ENCODE measurements around the gene PIP5K1C.

PIP5K1C gene

DNA sequence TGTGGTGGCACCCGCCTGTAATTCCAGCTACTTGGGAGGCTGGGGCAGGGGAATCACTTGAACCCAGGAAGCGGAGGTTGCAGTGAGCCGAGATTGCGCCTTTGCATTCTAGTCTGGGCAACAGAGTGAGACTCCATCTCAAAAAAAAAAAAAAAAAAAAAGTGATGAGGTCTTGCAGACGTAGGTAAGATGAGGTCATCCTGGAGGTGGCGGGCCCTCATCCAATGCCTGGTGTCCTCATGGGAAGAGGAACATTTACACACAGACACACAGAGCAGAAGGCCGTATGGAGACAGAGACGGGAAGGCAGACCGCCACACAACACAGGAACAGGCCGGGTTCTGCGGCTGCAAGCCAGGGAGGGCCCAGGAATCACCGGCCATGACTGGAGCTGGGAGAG lies 78.0 kb downstream of the PIP5K1C start:
- DNase-seq, result no peak

DNA sequence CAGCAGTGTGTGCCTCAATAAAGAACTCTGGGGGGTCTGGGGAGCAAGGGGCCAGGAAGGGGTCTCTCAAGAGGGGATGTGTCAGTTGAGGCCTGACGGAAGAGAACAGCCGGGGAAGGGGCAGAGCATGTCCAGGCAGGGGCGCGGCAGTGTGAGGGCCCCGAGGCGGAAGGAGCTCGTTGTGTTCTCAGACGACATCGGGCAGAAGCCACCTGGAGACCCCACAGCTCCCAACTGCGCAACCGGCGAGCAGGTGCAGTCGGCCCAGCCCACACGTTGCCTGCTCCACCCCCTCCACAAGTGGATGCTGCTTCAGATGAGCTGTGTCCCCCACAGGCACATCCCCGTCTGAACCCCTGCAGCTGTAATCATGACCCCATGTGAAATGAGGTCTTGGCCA lies 78.6 kb downstream of the PIP5K1C start:
- DNase-seq, result no peak

DNA sequence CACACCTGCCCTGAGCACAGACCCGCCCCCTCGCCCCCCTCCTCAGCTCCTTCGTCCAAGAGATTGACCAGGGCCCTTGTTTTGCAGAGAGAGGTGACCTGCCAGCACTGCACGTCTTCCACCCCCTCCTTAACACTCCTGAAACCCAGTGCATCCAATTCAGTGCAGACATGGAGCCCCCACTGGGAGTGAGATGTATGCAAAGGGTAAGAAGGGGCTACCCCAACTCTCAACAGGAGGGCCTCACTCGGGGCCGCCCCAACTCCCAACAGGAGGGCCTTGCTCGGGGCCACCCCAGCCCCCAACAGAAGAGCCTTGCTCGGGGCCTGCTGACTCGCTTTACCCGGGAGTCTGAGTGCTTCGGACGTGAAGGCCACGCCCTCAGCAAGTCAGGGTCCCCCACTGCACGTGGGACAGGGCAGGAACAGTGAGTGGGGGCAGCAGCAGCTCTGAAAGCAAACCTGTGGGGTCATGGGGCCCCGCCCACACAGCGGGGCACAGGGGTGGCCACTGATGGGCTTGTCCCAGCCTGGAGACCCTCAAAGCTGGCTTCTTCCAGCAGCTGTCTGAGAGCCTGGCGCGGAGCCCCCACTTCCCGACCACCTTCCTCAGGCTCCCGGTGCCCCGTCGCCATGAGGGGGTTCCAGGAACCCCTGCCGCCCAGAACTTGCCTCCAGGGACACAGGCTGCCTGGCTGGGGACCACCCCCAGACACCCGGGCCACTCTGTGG lies 79.3 kb downstream of the PIP5K1C start:
- DNase-seq, result no peak

DNA sequence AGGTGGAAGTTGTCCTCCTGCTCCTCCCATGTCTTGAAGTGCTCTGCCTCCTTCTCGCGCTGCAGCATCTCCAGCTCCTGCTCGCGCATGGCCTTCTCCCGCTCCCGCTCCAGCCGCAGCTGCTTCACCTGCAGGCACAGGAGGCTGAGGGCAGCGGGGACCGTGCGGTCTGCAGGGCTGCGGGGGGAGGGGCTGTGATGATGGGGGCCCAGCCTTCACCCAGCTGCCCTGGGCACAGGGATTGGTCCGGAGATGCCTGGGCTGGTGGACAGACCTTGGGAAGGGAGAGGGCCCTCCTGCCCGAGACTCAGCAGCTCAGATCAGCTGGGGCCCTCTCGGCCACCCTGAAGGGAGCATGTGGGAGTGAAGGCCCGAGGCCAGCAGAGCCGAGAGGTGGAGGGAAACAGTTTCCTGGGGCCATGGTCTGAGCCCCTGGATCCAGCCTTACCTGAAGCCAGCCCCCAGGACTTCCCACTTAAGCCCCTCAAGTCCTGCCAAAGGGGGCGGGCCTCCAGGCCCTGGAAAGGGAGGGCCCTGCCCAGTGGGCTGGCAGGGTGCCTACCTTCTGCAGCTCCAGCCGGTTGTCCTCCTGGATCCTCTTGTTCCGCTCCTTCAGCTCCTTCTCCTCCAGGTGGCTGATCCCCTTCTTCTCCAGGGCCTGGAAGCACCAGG lies 80.0 kb downstream of the PIP5K1C start:
- DNase-seq, result no peak

DNA sequence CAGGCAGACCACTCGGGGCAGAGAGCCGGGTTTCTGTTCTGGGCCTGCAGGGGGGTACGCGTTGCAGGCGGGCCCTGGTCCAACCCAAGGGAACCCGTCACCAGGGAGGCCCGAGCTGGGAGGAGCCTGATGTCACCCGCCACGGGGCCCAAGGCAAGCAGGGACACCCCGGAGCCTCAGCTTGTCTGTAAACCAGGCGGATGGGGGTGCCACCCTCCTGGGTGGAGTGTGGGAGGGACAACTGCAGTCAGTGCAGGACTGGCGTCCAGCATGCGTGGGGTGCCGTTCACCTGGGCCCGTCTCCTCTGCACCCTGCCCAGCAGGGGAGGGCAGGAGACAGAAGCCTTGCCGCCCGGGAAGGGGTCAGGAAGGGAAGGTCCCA lies 80.6 kb downstream of the PIP5K1C start:
- DNase-seq, result no peak

DNA sequence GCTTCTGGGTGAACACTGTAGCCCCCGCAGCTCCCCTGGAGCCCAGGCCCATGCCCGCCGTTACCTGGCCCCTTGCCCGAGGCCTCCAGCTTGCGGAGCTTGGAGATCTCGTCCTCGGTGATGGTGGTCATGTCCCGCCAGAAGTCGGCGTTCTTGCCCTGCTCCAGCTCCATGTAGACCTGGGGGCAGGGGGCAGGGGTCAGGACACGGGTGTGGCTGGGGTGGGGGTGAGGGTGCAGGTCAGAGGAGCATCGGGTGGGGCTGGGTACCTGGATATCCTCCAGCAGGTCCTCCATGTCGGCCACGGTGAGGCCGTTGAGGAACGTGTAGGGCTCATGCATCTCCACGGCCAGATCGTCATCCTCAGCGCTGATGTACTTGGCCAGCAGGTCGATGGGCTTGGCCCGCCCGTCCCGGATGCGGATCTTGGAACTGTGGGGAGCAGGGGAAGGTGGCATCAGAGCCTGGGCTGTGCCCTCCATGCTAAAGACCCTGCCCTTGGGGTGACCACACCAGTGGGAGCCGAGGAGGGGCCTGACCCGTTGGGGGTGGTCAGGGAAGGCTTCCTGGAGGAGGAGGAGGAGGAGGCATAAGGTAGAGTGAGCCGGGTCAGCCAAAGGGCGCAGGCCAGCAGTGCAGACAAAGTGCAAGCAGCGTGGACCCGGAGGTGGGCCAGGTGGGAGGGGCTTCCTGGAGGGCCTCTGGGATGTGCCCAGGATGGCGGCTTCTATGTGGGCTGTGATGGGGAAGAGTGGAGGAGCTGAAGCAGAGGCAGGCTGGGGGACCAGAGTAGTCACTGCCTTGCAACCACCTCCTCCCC lies 81.2 kb downstream of the PIP5K1C start:
- DNase-seq, result no peak

DNA sequence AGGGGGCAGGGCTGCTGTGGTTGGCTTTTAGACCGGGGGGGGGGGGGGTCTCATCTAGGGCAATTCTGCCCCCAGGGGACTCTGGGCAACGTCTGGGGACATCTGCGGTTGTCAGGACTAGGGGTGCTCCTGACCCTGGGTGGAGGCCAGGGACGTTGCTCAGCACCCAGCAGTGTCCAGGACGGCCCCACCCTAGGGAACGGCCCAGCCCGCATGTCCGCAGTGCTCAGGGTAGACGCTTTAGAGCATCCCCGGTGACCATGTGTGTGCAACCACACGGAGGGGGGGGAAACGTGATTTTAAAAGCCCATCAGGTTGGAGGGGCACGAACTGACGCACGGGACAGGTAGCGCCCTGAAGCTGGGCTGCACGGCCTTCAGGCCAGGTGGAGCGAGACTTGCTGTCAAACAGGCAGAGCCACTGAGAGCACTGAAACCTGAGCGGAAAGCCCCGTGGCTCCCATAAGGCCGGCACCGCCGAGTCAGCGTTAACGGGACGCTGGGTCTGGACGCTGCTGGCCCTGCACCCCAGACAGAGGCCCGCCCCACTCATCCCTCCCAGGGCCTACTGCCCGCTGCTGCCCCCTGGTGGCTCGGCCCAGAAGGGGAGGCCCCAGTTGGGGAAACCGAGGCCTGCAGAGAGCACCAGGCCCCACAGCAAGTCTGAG lies 82.0 kb downstream of the PIP5K1C start:
- peak; percentile 45 for DNase-seq

DNA sequence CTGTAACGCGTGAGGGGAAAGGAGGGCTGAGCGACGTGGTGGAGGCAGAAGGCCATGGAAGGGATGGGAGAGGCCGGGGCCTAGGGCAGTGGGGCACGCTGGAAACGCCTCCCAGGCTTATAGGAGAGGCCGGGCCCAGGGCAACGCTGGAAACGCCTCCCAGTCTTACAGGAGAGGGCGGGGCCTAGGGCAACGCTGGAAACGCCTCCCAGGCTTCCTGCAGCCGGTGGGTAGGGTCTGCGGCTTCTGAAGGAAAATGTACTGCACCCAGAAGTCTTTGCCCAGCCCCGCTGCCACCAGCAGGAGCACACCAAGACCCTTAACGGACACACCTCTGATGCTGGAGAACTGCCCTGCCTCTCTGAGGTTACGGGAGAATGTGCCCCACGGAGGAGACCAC lies 82.8 kb downstream of the PIP5K1C start:
- DNase-seq, result no peak

DNA sequence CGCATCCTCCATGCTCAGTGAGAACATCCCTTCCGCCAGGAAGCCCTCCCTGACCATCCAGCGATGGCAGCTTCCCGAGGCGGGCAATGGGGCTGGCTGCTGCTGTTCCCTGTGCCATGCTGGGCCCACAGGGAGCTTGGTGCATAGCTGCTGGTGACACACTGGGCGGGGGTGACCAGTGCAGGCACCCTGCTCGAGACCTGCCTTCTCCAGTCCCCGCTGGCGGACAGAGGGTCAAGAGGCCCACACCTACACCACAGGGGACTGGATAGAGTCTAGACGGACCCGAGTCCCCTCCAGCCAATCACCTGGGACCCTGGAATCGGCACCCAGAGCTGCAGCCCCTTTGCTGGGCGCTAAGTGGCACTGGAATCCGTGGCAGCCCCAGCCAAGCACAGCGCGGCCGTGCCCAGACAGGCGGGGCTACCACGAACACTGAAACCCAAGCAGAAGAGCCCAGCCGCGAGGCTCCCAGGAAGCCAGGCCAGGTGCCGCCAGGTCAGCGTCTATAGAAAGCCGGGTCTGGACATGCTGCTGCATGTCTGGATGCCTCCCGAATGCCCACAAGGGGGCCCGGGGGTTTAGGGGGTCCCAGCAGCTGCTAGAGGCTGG lies 84.6 kb downstream of the PIP5K1C start:
- DNase-seq, result no peak

DNA sequence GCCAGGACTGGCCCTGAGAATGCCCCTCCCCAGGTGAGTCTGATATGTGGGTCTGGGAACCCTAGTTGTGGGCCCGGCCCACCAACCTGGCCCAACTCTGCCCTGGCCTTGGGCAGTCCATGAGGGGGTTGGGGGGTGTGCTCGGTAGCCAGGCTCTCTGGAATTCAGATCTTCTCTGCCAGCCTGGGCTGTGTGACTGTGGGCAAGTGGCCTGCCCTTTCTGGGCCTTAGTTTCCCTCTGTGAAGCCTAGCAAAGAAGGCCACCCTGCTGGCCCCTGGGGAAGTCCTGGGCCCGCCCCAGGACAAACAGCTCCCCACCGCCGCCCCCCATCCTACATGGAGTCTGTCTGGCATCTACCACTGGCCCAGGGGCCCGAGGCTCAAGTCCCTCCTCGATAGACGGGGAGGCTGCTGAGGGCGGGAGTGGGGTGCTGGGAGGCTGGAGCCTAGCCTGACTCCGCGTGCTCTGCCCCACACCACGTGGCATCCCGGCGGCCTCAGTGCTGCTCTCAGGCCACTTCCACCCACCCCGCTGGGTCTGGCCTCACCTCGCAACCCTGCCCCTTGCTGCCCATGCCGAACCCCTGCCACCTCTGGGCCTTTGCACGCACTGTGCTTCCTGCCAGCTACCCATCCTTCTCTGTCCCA lies 85.3 kb downstream of the PIP5K1C start:
- DNase-seq, result no peak

DNA sequence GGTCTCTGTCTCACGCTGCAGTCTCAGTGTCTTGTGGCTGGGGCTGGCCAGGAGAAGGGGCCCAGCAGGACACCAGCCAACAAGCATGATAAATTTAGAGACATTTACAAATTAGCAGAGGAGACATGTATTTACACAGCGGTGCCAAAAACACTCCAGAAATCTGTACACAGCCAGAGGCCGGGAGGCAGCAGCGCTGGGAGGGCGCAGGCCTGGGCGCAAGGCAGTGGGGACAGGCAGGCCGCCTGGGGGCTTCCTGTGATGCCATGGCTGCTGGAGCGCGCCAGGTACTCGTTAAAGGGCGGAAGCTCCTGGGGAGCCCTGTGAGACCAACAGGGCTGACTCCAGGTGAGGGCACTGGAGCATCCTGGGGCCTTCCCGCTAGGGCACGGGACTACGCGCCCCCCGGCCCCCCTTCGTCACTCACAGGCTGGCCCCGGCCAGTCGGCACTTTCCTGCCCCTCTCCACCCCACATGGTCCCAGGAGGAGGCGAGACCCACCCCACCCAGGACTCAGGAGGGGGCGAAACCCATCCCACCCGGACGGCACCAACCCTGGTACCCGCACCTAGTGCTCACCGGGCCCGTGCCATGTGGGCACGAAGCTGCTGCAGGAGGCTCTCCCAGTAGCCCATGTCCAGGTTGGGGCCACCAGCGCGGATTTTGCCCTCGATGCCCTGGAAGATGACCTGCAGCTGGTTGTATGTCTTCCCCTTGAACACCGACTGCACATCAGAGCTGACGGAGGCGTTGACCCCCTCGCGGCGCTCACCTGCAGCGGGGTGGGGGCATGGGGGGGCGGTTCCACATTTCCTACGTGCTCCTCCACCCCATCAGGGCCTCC lies 86.2 kb downstream of the PIP5K1C start:
- DNase-seq, result no peak

DNA sequence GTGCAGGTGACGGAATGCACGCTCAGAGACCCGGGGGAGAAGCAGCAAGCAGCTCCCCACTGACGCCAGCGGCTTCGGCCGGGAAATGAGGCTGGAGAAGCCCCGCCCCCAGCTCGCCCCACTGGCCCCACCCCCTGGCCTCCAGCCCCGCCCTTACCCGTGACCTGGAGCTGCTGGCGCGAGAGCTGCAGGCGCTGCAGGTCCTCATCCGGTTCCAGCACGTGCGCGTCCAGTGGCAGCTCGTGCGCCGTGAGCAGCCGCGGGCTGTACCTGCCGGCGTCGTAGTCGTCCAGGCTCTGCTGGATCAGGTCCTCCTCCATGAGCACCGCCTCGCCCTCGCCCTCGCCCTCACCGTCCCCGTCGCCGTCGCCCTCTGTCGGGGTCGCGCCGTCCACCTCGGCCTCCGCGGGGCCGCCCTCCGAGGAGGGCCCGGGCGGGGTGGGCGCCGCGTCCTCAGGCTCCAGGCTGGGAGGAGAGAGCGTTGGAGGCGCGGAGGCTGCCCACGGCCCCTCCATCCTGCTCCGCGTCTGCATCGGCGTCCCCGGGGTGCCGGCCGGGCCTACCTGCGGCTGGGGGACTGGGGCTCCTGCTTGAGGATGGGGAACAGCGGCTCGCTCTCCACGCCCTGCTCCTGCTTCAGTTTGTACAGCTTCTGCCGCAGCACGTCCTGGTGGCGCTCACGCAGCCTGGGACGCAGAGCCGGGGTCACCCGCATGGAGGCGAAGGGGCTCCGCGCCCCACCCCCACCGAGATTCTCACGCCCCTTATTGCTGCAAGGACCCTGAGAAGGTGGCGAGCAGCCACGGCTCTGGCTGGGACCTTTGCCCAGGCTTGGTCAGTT lies 87.1 kb downstream of the PIP5K1C start:
- no peak for DNase-seq

DNA sequence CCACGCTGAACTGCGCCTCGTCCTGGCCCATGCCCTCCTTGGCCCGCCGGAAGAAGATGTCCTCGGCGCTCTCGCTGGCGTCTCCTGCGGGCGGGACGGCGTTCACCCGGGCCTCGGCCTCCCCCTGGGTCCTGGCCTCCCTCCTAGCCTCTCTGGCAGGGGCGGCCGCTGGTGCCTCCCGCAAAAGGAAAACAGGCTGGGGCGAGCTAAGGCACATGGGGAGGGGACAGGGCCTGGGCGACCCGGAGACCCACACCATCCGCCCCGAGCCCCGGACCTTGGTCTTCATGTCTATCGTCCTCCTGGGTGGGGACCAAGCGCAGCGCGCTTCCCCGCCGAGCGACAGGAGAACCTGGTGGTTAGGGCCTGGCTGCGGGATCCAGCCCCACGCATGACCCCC lies 87.9 kb downstream of the PIP5K1C start:
- no peak for DNase-seq

DNA sequence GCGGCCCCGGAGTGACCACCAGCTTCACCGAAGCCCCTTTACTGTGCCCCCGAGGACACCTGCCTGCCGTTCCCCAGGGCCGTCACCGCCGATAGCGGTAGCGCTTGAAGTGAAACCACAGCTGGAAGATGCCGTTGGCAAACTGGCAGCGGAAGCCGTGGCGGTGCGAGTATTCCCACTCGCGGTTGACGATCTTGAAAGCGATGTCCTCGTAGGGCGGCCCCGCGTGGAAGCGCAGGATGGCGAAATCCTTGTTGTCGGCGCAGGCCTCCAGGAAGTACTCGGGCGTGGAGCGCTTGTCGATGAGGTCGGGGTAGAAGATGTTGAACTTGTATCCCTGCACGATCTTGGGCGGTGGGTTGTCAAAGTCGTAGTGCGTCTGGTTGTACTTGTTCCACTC lies 88.4 kb downstream of the PIP5K1C start:
- no peak for DNase-seq

DNA sequence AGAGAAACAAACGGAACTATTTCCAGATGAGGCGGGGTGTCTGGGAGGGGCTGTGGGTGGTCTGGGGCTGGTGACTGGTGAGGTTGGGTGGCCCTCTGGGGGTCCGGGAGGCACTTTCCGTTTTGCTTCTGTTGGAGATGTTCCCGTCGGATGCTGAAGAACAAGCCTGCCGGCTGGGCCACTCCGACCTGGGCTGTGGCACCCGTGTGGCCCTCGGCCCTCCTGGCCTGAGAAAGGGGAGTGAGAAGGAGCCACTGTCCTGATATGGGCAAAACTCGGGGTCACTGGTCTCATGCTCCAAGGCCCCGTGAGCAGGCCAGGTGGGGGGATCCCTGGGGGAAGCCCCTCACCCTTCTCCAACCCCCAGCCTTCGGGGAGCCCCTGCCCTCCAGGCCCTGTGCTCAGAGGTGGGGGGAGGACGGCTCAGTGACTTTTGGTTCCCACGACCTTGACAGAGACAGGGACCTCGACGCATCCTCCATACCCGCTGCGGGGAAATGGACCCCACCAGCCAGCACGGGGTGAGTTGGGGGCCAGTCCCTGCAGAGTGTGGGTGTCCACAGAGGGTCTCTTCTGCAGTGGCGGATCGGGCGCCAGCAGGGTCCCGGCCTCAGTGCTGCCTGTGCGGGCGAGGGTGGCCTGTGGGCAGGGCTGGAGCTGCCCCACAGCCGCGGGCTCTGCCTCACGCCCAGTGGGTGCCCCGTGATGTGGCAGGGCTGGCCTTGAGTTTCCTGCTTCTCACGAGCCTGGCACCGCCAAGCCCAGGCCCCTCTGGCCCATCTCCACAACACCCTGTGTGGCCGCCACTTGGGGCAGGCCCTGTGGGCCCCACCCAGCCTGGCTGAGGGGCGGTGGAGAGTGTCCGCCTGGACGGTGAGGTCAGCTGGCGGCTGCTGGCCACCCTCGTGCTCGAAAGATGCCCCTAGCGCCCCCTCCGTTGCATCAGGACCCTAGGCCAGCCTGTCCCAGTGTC lies 89.2 kb downstream of the PIP5K1C start:
- DNase-seq, result no peak

DNA sequence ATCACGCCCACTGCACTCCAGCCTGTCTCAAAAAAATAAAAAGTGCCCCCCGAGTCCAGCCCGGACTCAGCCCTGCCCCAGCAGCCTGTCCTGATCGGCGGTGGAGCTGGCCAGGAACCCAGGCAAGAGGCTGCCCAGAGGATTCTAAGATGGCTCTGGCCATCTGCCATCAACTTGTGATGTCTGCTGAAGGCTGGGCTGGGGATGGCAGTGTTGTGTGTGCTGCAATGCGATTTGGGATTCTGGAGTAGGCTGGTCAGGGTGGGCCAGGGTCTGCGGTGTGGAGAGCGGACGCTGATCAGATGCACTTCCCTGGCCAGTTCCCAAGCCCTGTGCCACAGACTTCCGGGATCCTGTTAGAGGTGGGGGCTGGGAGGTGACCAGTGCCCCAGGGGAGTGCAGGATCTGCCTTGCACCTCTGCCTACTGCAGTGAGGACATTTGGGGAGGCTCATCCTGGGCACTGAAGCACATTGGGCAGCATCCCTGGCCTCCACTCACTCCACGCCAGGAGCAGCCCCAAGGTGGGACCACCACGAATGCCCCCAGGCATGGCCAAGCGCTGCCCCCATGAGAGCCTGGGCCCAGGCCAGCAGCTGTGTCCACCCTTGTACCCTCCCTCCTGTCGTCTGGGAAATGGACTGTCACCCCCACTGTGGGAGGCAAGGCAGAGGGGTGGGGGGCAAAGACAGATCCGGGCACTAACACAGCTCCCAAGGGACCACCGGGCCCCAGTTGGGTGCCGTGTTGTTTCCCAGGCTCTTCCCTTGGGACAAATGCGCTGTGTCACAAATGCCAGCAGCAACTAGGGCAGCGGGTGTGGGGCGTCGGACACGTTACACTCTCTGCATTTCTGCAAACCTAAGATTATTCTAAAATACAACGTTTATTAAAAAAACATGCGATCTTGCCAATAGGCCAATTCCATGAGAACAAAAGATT lies 90.2 kb downstream of the PIP5K1C start:
- DNase-seq, result peak; percentile 43

DNA sequence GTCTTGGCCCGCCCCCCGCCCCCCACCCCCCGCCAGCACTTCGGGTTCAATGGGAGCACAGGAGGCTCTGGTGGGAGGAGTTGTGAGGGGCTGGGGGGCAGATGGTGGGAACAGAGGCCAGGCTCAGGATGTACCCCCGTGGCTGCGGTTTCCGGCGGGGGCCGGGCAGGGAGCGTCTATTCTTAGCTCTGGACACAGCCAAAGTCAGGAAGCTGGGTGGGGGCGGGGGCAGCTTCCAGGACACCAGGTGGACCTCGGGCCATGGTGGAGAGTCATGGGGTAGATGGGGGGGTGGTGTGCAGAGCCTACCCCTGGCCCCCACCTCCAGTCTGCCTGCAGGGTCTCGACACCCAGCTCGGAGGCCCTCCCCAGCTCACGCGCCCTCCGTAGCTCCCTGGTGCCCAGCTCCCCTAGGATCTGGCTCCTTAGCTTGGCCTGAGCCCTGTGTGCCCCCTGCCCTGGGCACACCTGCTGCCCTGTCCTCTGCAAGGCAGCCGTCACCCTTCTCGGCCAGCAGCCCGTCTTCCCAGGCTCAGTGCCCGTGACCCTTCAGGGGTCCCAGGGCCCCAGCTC lies 91.4 kb downstream of the PIP5K1C start:
- DNase-seq, result peak; percentile 46
